Naive B cell (primary cell): ENCODE measurements around the gene AGTPBP1. TPM values are rescaled to one million over a fixed set of nuclear protein-coding genes. Genes with fewer than 3 reads are reported as not detected.
"Not testable (repeated sequence)": the region's sequence is repeated elsewhere in the genome, so short reads cannot be mapped to it uniquely, and the experiment has no call there.

Experiments used
- ATAC-seq, 2 donors: fragments of 150-1000 bp; cut with Tn5 transposase; 2 replicates each; pipeline ENCODE4 v1.10.0; 2021; ENCODE audit warnings: low read depth in 2 of 2, mild to moderate bottlenecking in 2 of 2, moderate library complexity in 2 of 2
- DNase-seq: peaks from one replicate; pipeline ENCODE4 v3.0.0; 2022
- H3K27ac Mint-ChIP-seq, 6 donors: one replicate each; pipeline ENCODE4 v1.8.0; 2020 to 2022; ENCODE audit warnings: mild to moderate bottlenecking in 6 of 6, mixed read lengths in 6 of 6, moderate library complexity in 5 of 6, inconsistent platforms in 2 of 6
- H3K27me3 Mint-ChIP-seq, 3 donors: one replicate each; pipeline ENCODE4 v1.8.0; 2021 to 2022; ENCODE audit warnings: mixed read lengths in 3 of 3, mild to moderate bottlenecking in 1 of 3
- H3K36me3 Mint-ChIP-seq, 2 donors: one replicate each; pipeline ENCODE4 v1.8.0; 2020 to 2022; ENCODE audit warnings: mixed read lengths in 2 of 2, inconsistent platforms in 1 of 2, mild to moderate bottlenecking in 1 of 2
- H3K4me1 Mint-ChIP-seq, 3 donors: one replicate each; pipeline ENCODE4 v1.8.0; 2020 to 2022; ENCODE audit warnings: mixed read lengths in 3 of 3, inconsistent platforms in 1 of 3, mild to moderate bottlenecking in 1 of 3, moderate library complexity in 1 of 3
- H3K4me3 Mint-ChIP-seq, 8 donors: one replicate each; pipeline ENCODE4 v1.8.0; 2020 to 2022; ENCODE audit warnings: mild to moderate bottlenecking in 8 of 8, mixed read lengths in 8 of 8, moderate library complexity in 8 of 8, inconsistent platforms in 2 of 8
- H3K9me3 Mint-ChIP-seq, 7 donors: one replicate each; pipeline ENCODE4 v1.8.0; 2020 to 2022; ENCODE audit warnings: mixed read lengths in 7 of 7, mild to moderate bottlenecking in 5 of 7, inconsistent platforms in 2 of 7, moderate library complexity in 1 of 7
- polyA plus RNA-seq, 6 donors: library from polyadenylated mRNA; unstranded; fragments of 300-500 nt; fragmentation: Illumina TruSeq; gene quantifications; one replicate each; pipeline ENCODE4 v1.2.3, GENCODE V29; 2021; ENCODE audit warnings: low read depth in 6 of 6

Gene AGTPBP1
- polyA plus RNA-seq, 6 donors from 2014 or later, result 10.5 to 27.1 (median 19.4) TPM

DNA sequence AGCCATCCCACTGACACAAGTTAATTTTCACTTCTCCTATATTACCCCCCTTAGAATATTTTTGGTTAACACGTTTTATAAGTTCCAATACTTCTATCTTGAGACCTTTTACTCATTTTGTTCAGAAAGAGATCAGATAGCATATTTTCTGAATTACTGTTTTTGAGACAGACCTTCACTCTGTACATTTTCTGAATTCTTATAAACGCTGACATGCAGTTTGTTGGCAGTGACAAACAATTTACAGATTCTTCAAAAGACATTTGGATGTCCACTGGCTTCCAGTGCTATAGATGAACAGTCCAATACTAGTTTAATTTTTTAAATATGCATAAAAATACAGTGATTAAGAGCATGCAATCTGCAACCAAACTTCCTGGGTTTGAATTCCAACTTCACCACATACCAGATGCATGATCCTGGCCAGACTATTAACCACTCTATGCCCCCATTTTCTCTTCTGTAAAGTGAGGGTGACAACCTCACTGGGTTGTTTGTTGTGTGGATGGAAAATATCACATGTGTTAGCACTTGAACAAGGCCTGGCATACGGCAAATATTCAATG, 142.1 kb downstream of the AGTPBP1 start:
- H3K4me3 Mint-ChIP-seq, result no peak overlapping the region
- DNase-seq (no peak), ATAC-seq (no peak)
- peak overlapping the region in 1 of 6 donors; percentile 8 for H3K27ac Mint-ChIP-seq
- peaks cover 0 to 13% (median 0%) of the 10 kb centered on the region in 3 donors for H3K4me1 Mint-ChIP-seq
- H3K27me3 Mint-ChIP-seq, result no peaks in the 10 kb centered on the region
- peaks cover 0 to 2% (median 0%) of the 10 kb centered on the region in 7 donors for H3K9me3 Mint-ChIP-seq
- peaks cover 12 to 18% of the 10 kb centered on the region in 2 donors for H3K36me3 Mint-ChIP-seq

DNA sequence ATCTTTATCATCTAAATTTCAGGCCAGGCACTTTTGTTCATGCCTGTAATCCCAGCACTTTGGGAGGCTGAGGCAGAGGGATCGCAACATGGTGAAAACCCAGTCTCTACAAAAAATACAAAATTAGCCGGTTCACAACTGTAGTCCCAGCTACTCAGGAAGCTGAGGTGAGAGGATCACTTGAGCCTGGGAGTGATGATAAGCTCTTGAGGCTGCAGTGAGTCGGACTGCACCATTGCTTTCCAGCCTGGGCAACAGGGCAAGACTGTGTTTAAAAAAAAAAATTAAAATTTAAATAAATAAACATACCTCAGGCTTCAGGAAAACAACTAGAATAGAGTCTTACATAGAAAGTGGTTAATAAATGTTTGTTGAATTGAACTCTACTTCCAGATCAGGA, 147.4 kb downstream of the AGTPBP1 start:
- no peak for ATAC-seq
- H3K27ac Mint-ChIP-seq, result no peak overlapping the region
- no peaks in the 10 kb centered on the region for H3K4me1 Mint-ChIP-seq

DNA sequence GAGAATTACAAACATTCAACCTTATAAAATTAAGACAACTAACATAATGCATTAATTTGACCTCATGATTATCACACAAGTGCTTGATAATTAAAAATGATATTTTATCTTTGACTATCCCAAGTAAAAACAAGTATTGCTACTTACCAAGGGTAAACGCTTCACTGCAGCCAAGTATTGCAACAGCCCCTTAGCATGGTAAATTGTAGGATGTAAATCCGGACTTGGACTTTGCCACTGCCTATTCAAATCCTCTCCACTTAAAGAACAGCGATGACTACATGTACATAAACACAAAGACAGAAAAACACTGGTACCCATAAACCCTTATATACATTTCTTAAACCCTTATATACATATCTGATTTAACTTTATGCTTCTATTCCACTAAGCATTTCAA, 155.1 kb downstream of the AGTPBP1 start:
- DNase-seq (no peak), ATAC-seq (no peak)
- no peak overlapping the region for H3K4me3 Mint-ChIP-seq
- peaks cover 0 to 10% of the 10 kb centered on the region in 2 donors for H3K36me3 Mint-ChIP-seq
- no peaks in the 10 kb centered on the region for H3K4me1 Mint-ChIP-seq
- H3K27ac Mint-ChIP-seq, result no peak overlapping the region
- no peaks in the 10 kb centered on the region for H3K9me3 Mint-ChIP-seq
- H3K27me3 Mint-ChIP-seq, result no peaks in the 10 kb centered on the region

More for the DNA sequence above, 147.4 kb downstream of the AGTPBP1 start:
- Mint-ChIP-seq H3K36me3 (peaks cover 0 to 4% of the 10 kb centered on the region in 2 donors), H3K9me3 (no peaks in the 10 kb centered on the region), H3K4me3 (no peak overlapping the region), H3K27me3 (no peaks in the 10 kb centered on the region)
- no peak for DNase-seq

DNA sequence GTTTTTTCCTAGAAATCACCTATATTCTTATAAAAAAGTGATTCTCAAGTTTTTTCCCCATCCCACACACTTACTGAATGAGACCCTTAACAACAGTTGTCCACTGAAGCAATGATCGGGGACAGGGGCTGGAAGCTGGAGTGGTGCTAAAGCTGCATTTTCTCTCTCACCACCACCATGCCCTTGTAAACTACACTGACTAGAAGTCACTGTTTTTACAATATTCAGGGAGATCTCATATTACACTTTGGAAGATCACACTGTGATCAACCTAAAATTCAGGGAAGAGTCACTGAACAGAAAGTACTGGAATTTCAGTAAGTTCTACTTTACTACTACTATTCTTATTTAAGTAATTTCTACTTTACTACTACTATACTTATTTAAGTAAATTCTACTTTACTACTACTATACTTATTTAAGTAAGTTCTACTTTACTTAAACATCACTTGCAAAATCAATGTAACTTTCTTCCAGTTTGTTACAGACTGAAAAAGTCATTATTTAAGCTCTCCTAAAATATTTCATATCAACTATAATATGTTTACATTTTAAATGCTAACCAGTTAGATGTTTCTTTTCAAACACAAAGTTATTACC, 164.3 kb downstream of the AGTPBP1 start:
- H3K9me3 Mint-ChIP-seq, result peaks cover 0 to 1% (median 0%) of the 10 kb centered on the region in 7 donors
- H3K27ac Mint-ChIP-seq, result peak overlapping the region in 1 of 6 donors; percentile 11
- H3K27me3 Mint-ChIP-seq, result no peaks in the 10 kb centered on the region
- DNase-seq (no peak), ATAC-seq (no peak)
- no peaks in the 10 kb centered on the region for H3K4me1 Mint-ChIP-seq
- no peaks in the 10 kb centered on the region for H3K36me3 Mint-ChIP-seq
- H3K4me3 Mint-ChIP-seq, result no peak overlapping the region

DNA sequence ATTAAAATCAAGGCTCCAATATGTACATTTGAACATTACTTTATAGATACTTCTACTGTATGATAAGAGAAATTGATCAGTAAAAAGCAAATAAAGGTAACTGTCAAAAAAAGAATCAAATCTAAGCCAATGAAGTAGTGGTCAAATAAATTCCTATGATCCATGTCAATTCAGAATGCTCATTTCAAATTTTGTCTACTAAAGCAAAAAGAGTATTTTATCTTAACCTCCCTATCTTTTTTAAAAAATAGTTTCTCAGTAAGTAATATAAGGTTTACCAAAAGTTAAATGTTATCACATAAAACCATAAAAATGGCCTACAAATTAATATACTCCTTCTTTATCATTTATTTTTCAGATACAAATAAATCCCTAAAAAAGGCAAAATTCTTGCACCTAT, 165.9 kb downstream of the AGTPBP1 start:
- DNase-seq (no peak), ATAC-seq (no peak)
- Mint-ChIP-seq H3K4me1 (no peaks in the 10 kb centered on the region), H3K9me3 (peaks cover 0 to 1% (median 0%) of the 10 kb centered on the region in 7 donors), H3K36me3 (peaks cover 0 to 8% of the 10 kb centered on the region in 2 donors), H3K27me3 (no peaks in the 10 kb centered on the region), H3K4me3 (no peak overlapping the region), H3K27ac (no peak overlapping the region)

DNA sequence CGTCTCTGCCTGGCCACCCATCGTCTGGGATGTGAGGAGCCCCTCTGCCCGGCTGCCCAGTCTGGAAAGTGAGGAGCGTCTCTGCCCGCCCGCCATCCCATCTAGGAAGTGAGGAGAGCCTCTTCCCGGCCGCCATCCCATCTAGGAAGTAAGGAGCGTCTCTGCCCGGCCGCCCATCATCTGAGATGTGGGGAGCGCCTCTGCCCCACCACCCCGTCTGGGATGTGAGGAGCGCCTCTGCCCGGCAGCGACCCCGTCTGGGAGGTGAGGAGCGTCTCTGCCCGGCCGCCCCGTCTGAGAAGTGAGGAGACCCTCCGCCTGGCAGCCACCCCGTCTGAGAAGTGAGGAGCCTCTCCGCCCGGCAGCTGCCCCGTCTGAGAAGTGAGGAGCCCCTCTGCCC, 168.2 kb downstream of the AGTPBP1 start:
- not testable (repeated sequence) for H3K4me1 Mint-ChIP-seq, DNase-seq, H3K27me3 Mint-ChIP-seq, ATAC-seq, H3K4me3 Mint-ChIP-seq, H3K9me3 Mint-ChIP-seq, H3K36me3 Mint-ChIP-seq, H3K27ac Mint-ChIP-seq

DNA sequence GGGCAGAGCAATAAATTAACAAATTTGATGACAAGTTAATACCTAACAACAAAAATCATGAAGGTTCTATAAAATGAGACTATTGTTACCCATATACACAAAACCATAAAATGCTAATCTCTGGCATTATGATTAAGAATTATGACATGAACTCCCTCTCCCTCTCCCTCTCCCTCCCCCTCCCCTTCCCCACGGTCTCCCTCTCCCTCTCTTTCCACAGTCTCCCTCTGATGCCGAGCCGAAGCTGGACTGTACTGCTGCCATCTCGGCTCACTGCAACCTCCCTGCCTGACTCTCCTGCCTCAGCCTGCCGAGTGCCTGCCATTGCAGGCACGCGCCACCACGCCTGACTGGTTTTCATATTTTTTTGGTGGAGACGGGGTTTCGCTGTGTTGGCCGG, 168.8 kb downstream of the AGTPBP1 start:
- H3K27ac Mint-ChIP-seq, H3K4me1 Mint-ChIP-seq, H3K4me3 Mint-ChIP-seq, H3K36me3 Mint-ChIP-seq, H3K27me3 Mint-ChIP-seq, DNase-seq, H3K9me3 Mint-ChIP-seq, ATAC-seq: not testable (repeated sequence)

DNA sequence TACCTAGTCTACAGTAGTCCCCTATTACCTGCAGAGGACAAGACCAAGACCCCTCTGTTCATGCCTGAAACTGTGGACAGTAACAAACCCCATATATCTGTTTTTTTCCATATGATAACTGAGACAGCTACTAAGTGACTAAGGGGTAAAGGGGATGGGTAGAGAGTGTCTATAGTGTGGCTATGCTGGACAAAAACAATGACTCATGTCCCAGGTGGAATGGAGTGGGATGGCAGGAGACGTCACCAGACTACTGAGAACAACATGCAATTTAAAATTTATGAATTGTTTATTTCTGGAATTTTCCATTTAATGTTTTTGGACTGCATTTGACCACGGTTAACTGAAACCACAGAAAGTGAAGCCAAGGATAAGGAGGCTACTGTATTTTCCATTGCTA, 171.8 kb downstream of the AGTPBP1 start:
- ATAC-seq (no peak), DNase-seq (no peak)
- Mint-ChIP-seq H3K27me3 (no peaks in the 10 kb centered on the region), H3K9me3 (peaks cover 0 to 1% (median 0%) of the 10 kb centered on the region in 7 donors), H3K4me3 (no peak overlapping the region), H3K36me3 (peaks cover 8 to 19% of the 10 kb centered on the region in 2 donors), H3K4me1 (peaks cover 0 to 3% (median 0%) of the 10 kb centered on the region in 3 donors), H3K27ac (peak overlapping the region in 1 of 6 donors; percentile 87)

DNA sequence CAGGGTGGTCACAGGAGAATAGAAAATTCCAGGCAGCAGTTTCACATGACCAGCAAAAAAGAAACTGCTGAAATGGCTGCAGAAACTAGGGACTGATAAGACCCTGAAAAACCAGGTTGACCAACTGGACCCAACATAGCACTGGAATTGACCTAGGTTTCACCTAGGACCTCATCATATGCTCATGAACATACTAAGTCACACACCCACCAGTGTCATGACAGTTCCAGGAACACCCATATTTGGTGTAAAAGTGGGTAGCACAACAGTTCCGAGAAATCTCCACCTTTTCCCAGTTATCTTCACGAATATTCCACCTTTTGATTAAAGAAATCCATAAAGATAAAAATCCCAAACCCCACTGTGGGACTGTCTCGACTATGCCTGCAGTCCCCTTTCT, 182.2 kb downstream of the AGTPBP1 start:
- no peak for DNase-seq
- no peak overlapping the region for H3K4me3 Mint-ChIP-seq

DNA sequence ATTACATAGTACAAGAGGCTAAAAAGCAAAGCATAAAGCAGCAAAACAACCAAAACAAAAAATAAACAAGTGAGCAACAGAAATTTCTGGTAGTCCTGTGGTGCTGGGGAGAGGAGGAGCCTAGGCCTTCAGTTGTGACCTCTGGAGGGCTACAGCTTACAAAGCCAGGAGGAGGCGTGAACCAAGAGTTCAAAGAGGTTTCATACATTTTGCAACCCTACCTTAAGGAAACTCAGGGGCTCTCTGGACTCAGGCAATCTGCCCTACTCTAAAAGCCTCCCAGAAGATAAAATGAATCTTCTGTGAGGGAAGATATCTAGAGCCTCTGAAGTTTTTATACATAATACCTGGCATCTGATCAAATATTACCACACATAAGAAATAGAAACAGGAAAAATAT, 187.4 kb downstream of the AGTPBP1 start:
- Mint-ChIP-seq H3K4me3 (no peak overlapping the region), H3K9me3 (no peaks in the 10 kb centered on the region), H3K27me3 (no peaks in the 10 kb centered on the region), H3K4me1 (no peaks in the 10 kb centered on the region), H3K27ac (peak overlapping the region in 1 of 6 donors; percentile 41), H3K36me3 (peaks cover 0 to 7% of the 10 kb centered on the region in 2 donors)
- DNase-seq (no peak), ATAC-seq (no peak)

More for the DNA sequence above, 182.2 kb downstream of the AGTPBP1 start:
- H3K27me3 Mint-ChIP-seq, result no peaks in the 10 kb centered on the region
- H3K9me3 Mint-ChIP-seq, result no peaks in the 10 kb centered on the region
- peaks cover 2 to 8% of the 10 kb centered on the region in 2 donors for H3K36me3 Mint-ChIP-seq
- ATAC-seq, result no peak
- H3K4me1 Mint-ChIP-seq, result no peaks in the 10 kb centered on the region
- H3K27ac Mint-ChIP-seq, result no peak overlapping the region

DNA sequence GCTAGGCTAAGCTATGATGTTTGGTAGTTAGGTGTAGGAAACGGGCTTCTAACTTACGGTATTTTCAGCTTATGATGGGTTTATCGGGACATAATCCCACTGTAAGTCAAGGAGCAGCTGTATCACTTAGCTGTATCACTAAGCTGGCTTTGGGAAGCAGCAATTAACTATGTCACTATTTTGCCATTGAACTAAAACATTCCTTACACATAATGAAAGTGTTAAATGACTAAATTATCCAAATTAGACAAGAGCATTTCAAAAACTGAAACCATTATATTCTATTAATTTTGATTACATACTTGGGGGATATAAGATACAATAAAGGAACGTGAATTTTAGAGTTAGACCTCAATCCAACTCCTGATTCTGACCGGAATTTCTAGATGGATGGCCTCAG, 188.3 kb downstream of the AGTPBP1 start:
- no peak for DNase-seq
- H3K9me3 Mint-ChIP-seq, result no peaks in the 10 kb centered on the region
- ATAC-seq, result no peak
- H3K27me3 Mint-ChIP-seq, result no peaks in the 10 kb centered on the region
- H3K4me3 Mint-ChIP-seq, result no peak overlapping the region
- H3K36me3 Mint-ChIP-seq, result peaks cover 0 to 11% of the 10 kb centered on the region in 2 donors
- H3K4me1 Mint-ChIP-seq, result no peaks in the 10 kb centered on the region
- no peak overlapping the region for H3K27ac Mint-ChIP-seq

DNA sequence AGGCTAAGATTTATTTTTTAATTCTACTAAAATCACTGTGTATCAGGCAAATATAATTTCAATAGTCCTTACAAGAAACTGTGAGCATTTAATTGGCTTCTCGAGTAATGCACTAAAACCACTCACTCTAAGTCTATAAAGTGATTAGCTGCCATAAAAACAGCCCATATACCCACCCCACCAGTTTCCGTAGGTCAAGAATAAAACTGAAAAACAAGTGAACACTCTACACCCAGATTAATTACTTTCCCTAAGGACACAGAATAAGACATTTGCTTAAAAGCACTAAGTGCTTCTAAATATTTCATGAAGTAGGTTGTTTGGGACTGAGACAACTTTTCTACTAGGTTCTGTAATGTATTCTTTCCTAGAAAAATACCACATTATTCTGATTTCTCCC, 194.2 kb downstream of the AGTPBP1 start:
- Mint-ChIP-seq H3K36me3 (peaks cover 0 to 10% of the 10 kb centered on the region in 2 donors), H3K27ac (no peak overlapping the region), H3K4me3 (no peak overlapping the region), H3K27me3 (no peaks in the 10 kb centered on the region), H3K4me1 (no peaks in the 10 kb centered on the region), H3K9me3 (no peaks in the 10 kb centered on the region)
- no peak for ATAC-seq
- no peak for DNase-seq

DNA sequence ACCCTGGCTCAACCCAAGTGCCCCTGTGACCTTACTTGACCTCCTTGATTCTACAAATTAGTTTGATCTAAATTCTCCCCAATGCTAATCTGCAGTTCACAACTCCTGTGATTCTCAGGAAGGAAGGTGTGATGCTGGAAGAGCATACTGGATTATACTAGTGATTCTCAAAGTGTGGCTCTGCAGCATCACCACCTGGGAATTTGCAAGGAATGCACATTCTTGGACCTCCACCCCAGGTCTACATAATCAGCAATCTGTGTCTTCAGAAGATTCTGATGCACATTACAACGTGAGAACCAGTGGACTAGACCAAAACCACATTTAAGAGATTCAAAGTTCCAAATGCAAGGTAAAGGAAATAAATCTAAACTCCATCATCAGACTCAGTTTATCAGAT, 198.6 kb downstream of the AGTPBP1 start:
- H3K9me3 Mint-ChIP-seq, result no peaks in the 10 kb centered on the region
- no peak overlapping the region for H3K27ac Mint-ChIP-seq
- H3K4me1 Mint-ChIP-seq, result no peaks in the 10 kb centered on the region
- H3K27me3 Mint-ChIP-seq, result no peaks in the 10 kb centered on the region
- ATAC-seq (no peak), DNase-seq (no peak)
- peaks cover 0 to 5% of the 10 kb centered on the region in 2 donors for H3K36me3 Mint-ChIP-seq
- H3K4me3 Mint-ChIP-seq, result no peak overlapping the region

DNA sequence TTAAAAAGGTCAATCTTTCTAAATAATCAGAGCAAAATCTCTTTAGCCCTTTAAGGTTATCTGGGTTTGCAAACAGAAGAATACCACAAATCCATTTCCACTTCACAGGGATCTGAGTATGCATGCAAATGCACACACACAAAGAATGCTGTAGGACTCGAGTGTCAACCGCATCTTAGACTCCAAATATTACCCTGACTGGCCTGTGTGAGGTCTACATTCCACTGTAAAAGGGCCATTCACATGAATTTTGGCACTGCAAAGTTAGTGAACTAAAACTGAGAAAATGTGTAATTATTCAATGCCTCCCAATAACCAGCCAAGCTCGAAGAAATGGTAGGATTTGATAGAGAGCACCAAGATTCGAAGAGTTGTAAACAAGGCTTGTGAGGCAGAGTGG, 199.9 kb downstream of the AGTPBP1 start:
- Mint-ChIP-seq H3K36me3 (peaks cover 0 to 5% of the 10 kb centered on the region in 2 donors), H3K27ac (no peak overlapping the region), H3K9me3 (no peaks in the 10 kb centered on the region), H3K4me3 (no peak overlapping the region), H3K4me1 (no peaks in the 10 kb centered on the region), H3K27me3 (no peaks in the 10 kb centered on the region)
- ATAC-seq (no peak), DNase-seq (no peak)
